ENCODE results near the gene CRKL. TPM values are rescaled to one million over a fixed set of nuclear protein-coding genes. Genes with fewer than 3 reads are reported as not detected.

Gene CRKL
- total RNA-seq, 1 donor from 2014 or later, result 59.5 TPM

DNA sequence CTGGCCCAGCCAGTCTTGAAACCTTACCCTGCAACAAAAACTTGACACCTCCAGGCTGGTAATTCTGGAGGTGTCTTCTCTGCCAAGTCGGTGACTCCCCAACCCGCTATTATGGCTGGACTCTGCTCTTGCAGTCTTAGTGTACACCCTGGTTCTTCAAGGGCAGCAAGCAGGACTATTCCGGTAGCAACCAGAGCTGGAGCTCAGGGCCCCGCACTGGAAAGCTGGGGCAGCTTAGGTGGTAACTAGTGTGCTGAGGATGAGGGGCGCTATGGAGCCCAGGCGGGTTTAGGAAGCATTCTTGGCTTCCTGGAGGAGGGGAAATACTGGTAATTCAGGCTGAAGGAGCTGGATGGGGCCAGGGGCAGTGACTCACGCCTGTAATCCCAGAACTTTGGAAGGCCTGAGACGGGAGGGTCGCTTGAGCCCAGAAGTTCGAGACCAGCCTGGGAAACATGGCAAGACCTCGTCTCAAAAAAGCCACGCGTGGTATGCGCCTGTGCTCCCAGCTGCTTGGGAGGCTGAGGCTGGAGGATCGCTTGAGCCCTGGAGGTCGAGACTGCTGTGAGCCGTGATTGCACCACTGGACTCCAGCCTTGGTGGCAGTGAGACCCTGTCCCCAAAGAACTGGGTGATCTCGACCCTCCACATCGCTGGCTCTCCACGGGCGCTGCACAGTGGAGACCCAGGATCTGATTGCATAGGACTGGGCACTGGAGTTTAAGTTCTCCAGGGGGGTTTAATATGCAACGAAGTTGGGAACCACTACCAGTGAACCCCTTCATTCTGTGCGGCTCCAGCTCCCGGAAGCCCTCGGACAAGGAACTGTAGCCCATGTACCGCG is 39.3 kb downstream of the CRKL start:
- H2AFZ ChIP-seq (ENCODE audit: low read depth, low read length), result peak overlapping the region; percentile 71
- peaks cover 37% of the 10 kb centered on the region for H4K20me1 ChIP-seq (ENCODE audit: insufficient read depth, low read length)
- FAIRE-seq (no peak), DNase-seq (ENCODE audit: low read depth) (peak; percentile 17)
- H3K4me2 ChIP-seq (ENCODE audit: low read length), result peak overlapping the region; percentile 96
- H3K27me3 ChIP-seq (ENCODE audit: insufficient read depth, low read length), result no peaks in the 10 kb centered on the region
- peaks cover 7% of the 10 kb centered on the region for H3K36me3 Mint-ChIP-seq (ENCODE audit: low read depth, unreplicated experiment)
- H3K9me3 ChIP-seq (ENCODE audit: insufficient read depth, low read depth, low read length), result no peaks in the 10 kb centered on the region
- H3K27ac Mint-ChIP-seq (ENCODE audit: unreplicated experiment), result peak overlapping the region; percentile 53
- H3K4me1 ChIP-seq (ENCODE audit: insufficient read depth, low read length), result peaks cover 14% of the 10 kb centered on the region
- H3K4me1 Mint-ChIP-seq (ENCODE audit: low read depth, unreplicated experiment), result peaks cover 14% of the 10 kb centered on the region
- no peaks in the 10 kb centered on the region for H3K27me3 Mint-ChIP-seq (ENCODE audit: low read depth, unreplicated experiment)
- no peak for TF ChIP-seq EZH2 (IDR thresholded peaks at IDR 0.05; ENCODE audit: insufficient read depth, low read length)
- TF ChIP-seq, protein P1, sequence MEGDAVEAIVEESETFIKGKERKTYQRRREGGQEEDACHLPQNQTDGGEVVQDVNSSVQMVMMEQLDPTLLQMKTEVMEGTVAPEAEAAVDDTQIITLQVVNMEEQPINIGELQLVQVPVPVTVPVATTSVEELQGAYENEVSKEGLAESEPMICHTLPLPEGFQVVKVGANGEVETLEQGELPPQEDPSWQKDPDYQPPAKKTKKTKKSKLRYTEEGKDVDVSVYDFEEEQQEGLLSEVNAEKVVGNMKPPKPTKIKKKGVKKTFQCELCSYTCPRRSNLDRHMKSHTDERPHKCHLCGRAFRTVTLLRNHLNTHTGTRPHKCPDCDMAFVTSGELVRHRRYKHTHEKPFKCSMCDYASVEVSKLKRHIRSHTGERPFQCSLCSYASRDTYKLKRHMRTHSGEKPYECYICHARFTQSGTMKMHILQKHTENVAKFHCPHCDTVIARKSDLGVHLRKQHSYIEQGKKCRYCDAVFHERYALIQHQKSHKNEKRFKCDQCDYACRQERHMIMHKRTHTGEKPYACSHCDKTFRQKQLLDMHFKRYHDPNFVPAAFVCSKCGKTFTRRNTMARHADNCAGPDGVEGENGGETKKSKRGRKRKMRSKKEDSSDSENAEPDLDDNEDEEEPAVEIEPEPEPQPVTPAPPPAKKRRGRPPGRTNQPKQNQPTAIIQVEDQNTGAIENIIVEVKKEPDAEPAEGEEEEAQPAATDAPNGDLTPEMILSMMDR (IDR thresholded peaks at IDR 0.05; ENCODE audit: insufficient read depth, low read depth, low read length), result no peak
- H3K36me3 ChIP-seq (ENCODE audit: insufficient read depth, low read length), result peaks cover 18% of the 10 kb centered on the region
- peak overlapping the region; percentile 65 for H3K9ac ChIP-seq (ENCODE audit: low read length)
- H3K79me2 ChIP-seq (ENCODE audit: insufficient read depth, low read length), result peaks cover 20% of the 10 kb centered on the region
- H3K4me3 Mint-ChIP-seq (ENCODE audit: unreplicated experiment), result peak overlapping the region; percentile 78
- H3K27ac ChIP-seq (ENCODE audit: low read depth, low read length), result no peak overlapping the region
- peak overlapping the region; percentile 56 for H3K4me3 ChIP-seq (ENCODE audit: insufficient read depth, low read depth, low read length)
- no peaks in the 10 kb centered on the region for H3K9me3 Mint-ChIP-seq (ENCODE audit: unreplicated experiment)

DNA sequence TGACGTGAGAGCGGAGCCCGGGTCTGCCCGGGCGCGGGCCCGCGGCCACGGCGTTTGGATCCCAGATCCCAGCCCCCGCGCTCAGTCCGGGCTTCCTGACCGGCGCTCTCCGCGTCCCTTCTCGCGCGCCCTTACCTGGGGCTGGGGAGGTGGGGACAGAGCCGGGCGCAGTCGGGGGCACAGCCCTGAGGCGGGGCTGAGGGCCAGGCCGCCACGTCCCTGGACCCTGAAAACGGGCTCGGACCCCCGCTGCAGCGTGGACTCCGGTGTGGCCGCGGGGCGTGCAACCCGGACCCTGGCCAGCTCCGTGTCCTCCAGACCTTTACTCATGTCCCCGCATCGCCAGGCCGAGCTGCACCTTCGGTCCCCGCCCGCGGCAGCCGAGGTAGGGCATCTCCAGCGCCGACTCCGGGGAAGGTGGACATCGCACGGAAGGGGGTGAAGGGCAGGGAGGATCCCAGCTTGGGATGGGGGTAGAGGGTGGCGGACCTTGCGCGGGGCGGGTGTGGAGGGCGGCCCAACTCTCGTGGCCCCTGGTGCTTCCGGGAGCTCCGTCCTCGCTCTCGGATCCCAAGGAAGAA is 40.0 kb downstream of the CRKL start:
- FAIRE-seq, result no peak
- Histone ChIP-seq H3K4me1 (ENCODE audit: insufficient read depth, low read length) (peaks cover 14% of the 10 kb centered on the region), H3K4me3 (ENCODE audit: insufficient read depth, low read depth, low read length) (peak overlapping the region; percentile 56), H3K27ac (ENCODE audit: low read depth, low read length) (no peak overlapping the region), H2AFZ (ENCODE audit: low read depth, low read length) (peak overlapping the region; percentile 71), H3K4me2 (ENCODE audit: low read length) (peak overlapping the region; percentile 96), H3K79me2 (ENCODE audit: insufficient read depth, low read length) (peaks cover 13% of the 10 kb centered on the region), H3K36me3 (ENCODE audit: insufficient read depth, low read length) (peaks cover 13% of the 10 kb centered on the region), H3K9ac (ENCODE audit: low read length) (peak overlapping the region; percentile 65), H3K27me3 (ENCODE audit: insufficient read depth, low read length) (no peaks in the 10 kb centered on the region), H4K20me1 (ENCODE audit: insufficient read depth, low read length) (peaks cover 30% of the 10 kb centered on the region), H3K9me3 (ENCODE audit: insufficient read depth, low read depth, low read length) (no peaks in the 10 kb centered on the region)
- no peaks in the 10 kb centered on the region for H3K27me3 Mint-ChIP-seq (ENCODE audit: low read depth, unreplicated experiment)
- peaks cover 7% of the 10 kb centered on the region for H3K36me3 Mint-ChIP-seq (ENCODE audit: low read depth, unreplicated experiment)
- peaks cover 9% of the 10 kb centered on the region for H3K4me1 Mint-ChIP-seq (ENCODE audit: low read depth, unreplicated experiment)
- H3K27ac Mint-ChIP-seq (ENCODE audit: unreplicated experiment), result no peak overlapping the region
- no peaks in the 10 kb centered on the region for H3K9me3 Mint-ChIP-seq (ENCODE audit: unreplicated experiment)
- TF ChIP-seq EZH2 (IDR thresholded peaks at IDR 0.05; ENCODE audit: insufficient read depth, low read length), result peak; percentile 42
- TF ChIP-seq, protein P1 (IDR thresholded peaks at IDR 0.05; ENCODE audit: insufficient read depth, low read depth, low read length), result no peak
- H3K4me3 Mint-ChIP-seq (ENCODE audit: unreplicated experiment), result peak overlapping the region; percentile 82
- no peak for DNase-seq (ENCODE audit: low read depth)

All from astrocyte (in vitro differentiated cells and primary cell).